H1 (cell line): ENCODE measurements around the gene KIF26A. TPM values are rescaled to one million over a fixed set of nuclear protein-coding genes. Genes with fewer than 3 reads are reported as not detected.

ENCODE experiments used
- CTCF ChIA-PET: fragments of 300-600 bp; sonication (Branson Sonifier 250); formaldehyde crosslinking; loops from one replicate; lab custom pipeline; 2021; ENCODE audit not compliant: partially characterized antibody; lab: Charles Lee
- POLR2A ChIA-PET: fragments of 300-600 bp; sonication (Branson Sonifier 250); formaldehyde crosslinking; loops from one replicate; lab custom pipeline; 2021; ENCODE audit warnings: inconsistent platforms; ENCODE audit not compliant: partially characterized antibody; lab: Charles Lee
- DNase-seq, 2 experiments: peaks; one replicate each; pipeline versions ENCODE4 v3.0.0 to v3.0.0-alpha.2; 2010 to 2022; ENCODE audit warnings: low spot score in 2 of 2, low read depth in 1 of 2, mixed read lengths in 1 of 2
- FAIRE-seq: peaks from 2 replicates; lab custom pipeline; 2011; peaks lifted over from hg19 to GRCh38; lab: Jason Lieb, UNC
- H2AFZ ChIP-seq: 2 replicates; pipeline ENCODE4 v1.8.1; 2012; ENCODE audit warnings: low read length, inconsistent platforms
- H2AK5ac ChIP-seq: 2 replicates; pipeline ENCODE4 v1.6.1; 2013; ENCODE audit warnings: low read depth, low read length
- H2BK120ac ChIP-seq: replicated peaks from 2 replicates; pipeline ENCODE3; 2013; ENCODE audit warnings: low read depth, low read length, inconsistent platforms
- H2BK12ac ChIP-seq: 2 replicates; pipeline ENCODE4 v1.6.1; 2013; ENCODE audit warnings: low read depth, low read length
- H2BK15ac ChIP-seq: 2 replicates; pipeline ENCODE4 v1.6.1; 2013; ENCODE audit warnings: low read length
- H2BK20ac ChIP-seq: 2 replicates; pipeline ENCODE4 v1.6.1; 2013; ENCODE audit warnings: low read length
- H2BK5ac ChIP-seq: 2 replicates; pipeline ENCODE4 v1.6.1; 2013; ENCODE audit warnings: low read depth, low read length
- H3K14ac ChIP-seq: 2 replicates; pipeline ENCODE4 v1.6.1; 2013; ENCODE audit warnings: inconsistent platforms; ENCODE audit not compliant: insufficient read length
- H3K18ac ChIP-seq: 2 replicates; pipeline ENCODE4 v1.6.1; 2013; ENCODE audit warnings: low read length; ENCODE audit errors: extremely low read depth
- H3K23ac ChIP-seq: 2 replicates; pipeline ENCODE4 v1.6.1; 2013; ENCODE audit warnings: inconsistent platforms; ENCODE audit not compliant: insufficient read length
- H3K23me2 ChIP-seq: 2 replicates; pipeline ENCODE4 v1.6.1; 2013; ENCODE audit warnings: low read depth, low read length
- H3K27ac ChIP-seq: 2 replicates; pipeline ENCODE4 v1.6.1; 2011; ENCODE audit warnings: low read depth, low read length, inconsistent platforms
- H3K27me3 ChIP-seq, 4 experiments: replicated peaks in 1 of 4; 1 replicate in 1 of 4; 2 replicates in 3 of 4; pipeline versions ENCODE4 v1.6.1 to v1.8.1; 2011 to 2013; ENCODE audit warnings: low read length in 3 of 4, mild to moderate bottlenecking in 3 of 4, inconsistent platforms in 2 of 4, mixed read lengths in 2 of 4, moderate library complexity in 1 of 4; ENCODE audit not compliant: control insufficient read depth in 3 of 4, insufficient read depth in 3 of 4; ENCODE audit errors: extremely low read depth in 1 of 4
- H3K36me3 ChIP-seq, 4 experiments: 2 replicates each; pipeline versions ENCODE4 v1.6.1 to v1.8.1; 2011 to 2013; ENCODE audit warnings: mild to moderate bottlenecking in 4 of 4, low read length in 3 of 4, moderate library complexity in 2 of 4, control low read depth in 1 of 4, inconsistent platforms in 1 of 4; ENCODE audit not compliant: insufficient read depth in 4 of 4, control insufficient read depth in 2 of 4
- H3K4ac ChIP-seq: replicated peaks from 2 replicates; pipeline ENCODE3; 2013; ENCODE audit warnings: low read length, low read depth, mixed read lengths, inconsistent platforms; ENCODE audit not compliant: insufficient read length
- H3K4me1 ChIP-seq, 4 experiments: replicated peaks in 1 of 4; 1 replicate in 1 of 4; 2 replicates in 3 of 4; pipeline versions ENCODE4 v1.6.1 to v1.8.1; 2011 to 2013; ENCODE audit warnings: low read length in 3 of 4, inconsistent platforms in 2 of 4, mixed read lengths in 1 of 4; ENCODE audit not compliant: insufficient read depth in 4 of 4, control insufficient read depth in 3 of 4
- H3K4me2 ChIP-seq, 2 experiments: 2 replicates each; pipeline versions ENCODE4 v1.6.1 to v1.8.1; 2011 to 2013; ENCODE audit warnings: low read depth in 2 of 2, low read length in 2 of 2, control low read depth in 1 of 2, inconsistent platforms in 1 of 2, mild to moderate bottlenecking in 1 of 2; ENCODE audit not compliant: insufficient read depth in 1 of 2
- H3K4me3 ChIP-seq, 4 experiments: fragments of 200-600, 300-600 bp in 1 of 4; sonication (generic), shearing (Covaris generic), sonication (Bioruptor Twin) in 1 of 4; 2 replicates each; pipeline versions ENCODE4 v1.5.1 to v1.8.1; 2011 to 2016; ENCODE audit warnings: low read length in 4 of 4, low read depth in 3 of 4, control low read depth in 2 of 4, inconsistent platforms in 2 of 4, mild to moderate bottlenecking in 2 of 4, mixed read lengths in 1 of 4, moderate library complexity in 1 of 4; ENCODE audit not compliant: insufficient read depth in 2 of 4; ENCODE audit errors: extremely low read depth in 1 of 4
- H3K56ac ChIP-seq: replicated peaks from 2 replicates; pipeline ENCODE3; 2013; ENCODE audit warnings: low read depth, mild to moderate bottlenecking, mixed read lengths, low read length, inconsistent platforms; ENCODE audit not compliant: insufficient read length
- H3K79me1 ChIP-seq: 2 replicates; pipeline ENCODE4 v1.6.1; 2013; ENCODE audit warnings: low read depth, low read length, control low read depth
- H3K79me2 ChIP-seq, 2 experiments: 2 replicates each; pipeline versions ENCODE4 v1.6.1 to v1.8.1; 2012 to 2013; ENCODE audit warnings: low read length in 2 of 2, mild to moderate bottlenecking in 2 of 2, inconsistent platforms in 1 of 2; ENCODE audit not compliant: insufficient read depth in 2 of 2, control insufficient read depth in 1 of 2
- H3K9ac ChIP-seq, 4 experiments: replicated peaks in 1 of 4; 1 replicate in 1 of 4; 2 replicates in 3 of 4; pipeline versions ENCODE4 v1.6.1 to v1.8.1; 2011 to 2013; ENCODE audit warnings: low read depth in 3 of 4, low read length in 3 of 4, control low read depth in 2 of 4, mild to moderate bottlenecking in 2 of 4, moderate library complexity in 2 of 4, inconsistent platforms in 1 of 4; ENCODE audit errors: extremely low read depth in 1 of 4
- H3K9me3 ChIP-seq, 2 experiments: 2 replicates each; pipeline versions ENCODE4 v1.6.1 to v1.8.1; 2012 to 2013; ENCODE audit warnings: mild to moderate bottlenecking in 2 of 2, moderate library complexity in 2 of 2, control low read depth in 1 of 2, inconsistent platforms in 1 of 2, low read depth in 1 of 2, low read length in 1 of 2, mixed read lengths in 1 of 2; ENCODE audit not compliant: insufficient read depth in 2 of 2
- H4K20me1 ChIP-seq, 2 experiments: replicated peaks in 1 of 2; 2 replicates each; pipeline versions ENCODE3 to v1.8.1; 2011 to 2013; ENCODE audit warnings: inconsistent platforms in 2 of 2, low read length in 2 of 2, mild to moderate bottlenecking in 1 of 2; ENCODE audit not compliant: insufficient read depth in 2 of 2, control insufficient read depth in 1 of 2
- H4K5ac ChIP-seq: 2 replicates; pipeline ENCODE4 v1.6.1; 2013; ENCODE audit warnings: low read length, low read depth, mixed read lengths, inconsistent platforms; ENCODE audit not compliant: insufficient read length
- H4K8ac ChIP-seq: 2 replicates; pipeline ENCODE4 v1.8.0; 2013; ENCODE audit warnings: mild to moderate bottlenecking, moderate library complexity, low read length, inconsistent platforms; ENCODE audit not compliant: insufficient read depth; ENCODE audit errors: extremely low read depth
- H4K91ac ChIP-seq: replicated peaks from 2 replicates; pipeline ENCODE3; 2013; ENCODE audit warnings: low read length, mixed read lengths, inconsistent platforms; ENCODE audit not compliant: insufficient read length
- CHD1 ChIP-seq: IDR thresholded peaks from 2 replicates; pipeline ENCODE4 v1.6.1; 2012; ENCODE audit warnings: low read depth, low read length, improper control_type of control experiment
- RAD21 ChIP-seq, 2 experiments: IDR thresholded peaks in 1 of 2; conservative IDR thresholded peaks in 1 of 2; 2 replicates each; pipeline ENCODE4 v1.6.1; 2011; ENCODE audit warnings: low read depth in 2 of 2, low read length in 2 of 2, improper control_type of control experiment in 1 of 2, inconsistent platforms in 1 of 2, mild to moderate bottlenecking in 1 of 2, moderate library complexity in 1 of 2
- SIX5 ChIP-seq: IDR thresholded peaks from 2 replicates; pipeline ENCODE4 v1.6.1; 2011; ENCODE audit warnings: mild to moderate bottlenecking, low read depth, low read length
- WGBS, 2 experiments: shearing (Covaris generic) in 1 of 2; methylation state at CpG; one replicate each; pipeline versions ENCODE4 v1.1.6 to v1.1.7; 2013 to 2015; ENCODE audit warnings: low lambda C conversion rate in 2 of 2, mixed read lengths in 2 of 2, inconsistent platforms in 1 of 2, low coverage in 1 of 2, missing lambda C conversion rate in 1 of 2; ENCODE audit not compliant: insufficient replicate concordance in 2 of 2, insufficient coverage in 1 of 2, insufficient read length in 1 of 2; ENCODE audit errors: extremely low coverage in 1 of 2, missing lambda C conversion rate in 1 of 2; 5-methylcytosine and 5-hydroxymethylcytosine counted together
- polyA plus RNA-seq, 7 experiments: library from polyadenylated mRNA; depleted of rRNA in 3 of 7; stranded (reverse) in 5 of 7; unstranded in 2 of 7; fragments of >200 nt in 5 of 7; fragments of 200-250 nt in 2 of 7; gene quantifications; 1 replicate in 5 of 7; 2 replicates in 1 of 7; 4 replicates in 1 of 7; pipeline versions ENCODE4 v1.2.1 to v1.2.3, GENCODE V29; 2011 to 2013; ENCODE audit warnings: missing spikeins in 2 of 7, mixed read lengths in 2 of 7
- total RNA-seq: library from RNA; stranded (reverse); fragmentation: NEBNext Ultra II Directional; extraction: Animal tissue kit (Norgen Biotek cat#: 25700); gene quantifications from 2 replicates; pipeline ENCODE4 v1.2.1, GENCODE V29; 2021

The KIF26A gene
- total and polyA plus RNA-seq, 2 of the 8 experiments (the other 6 are each of a cell fraction or from before 2014, with no cell fraction given): 11.5 to 41.6 TPM

DNA sequence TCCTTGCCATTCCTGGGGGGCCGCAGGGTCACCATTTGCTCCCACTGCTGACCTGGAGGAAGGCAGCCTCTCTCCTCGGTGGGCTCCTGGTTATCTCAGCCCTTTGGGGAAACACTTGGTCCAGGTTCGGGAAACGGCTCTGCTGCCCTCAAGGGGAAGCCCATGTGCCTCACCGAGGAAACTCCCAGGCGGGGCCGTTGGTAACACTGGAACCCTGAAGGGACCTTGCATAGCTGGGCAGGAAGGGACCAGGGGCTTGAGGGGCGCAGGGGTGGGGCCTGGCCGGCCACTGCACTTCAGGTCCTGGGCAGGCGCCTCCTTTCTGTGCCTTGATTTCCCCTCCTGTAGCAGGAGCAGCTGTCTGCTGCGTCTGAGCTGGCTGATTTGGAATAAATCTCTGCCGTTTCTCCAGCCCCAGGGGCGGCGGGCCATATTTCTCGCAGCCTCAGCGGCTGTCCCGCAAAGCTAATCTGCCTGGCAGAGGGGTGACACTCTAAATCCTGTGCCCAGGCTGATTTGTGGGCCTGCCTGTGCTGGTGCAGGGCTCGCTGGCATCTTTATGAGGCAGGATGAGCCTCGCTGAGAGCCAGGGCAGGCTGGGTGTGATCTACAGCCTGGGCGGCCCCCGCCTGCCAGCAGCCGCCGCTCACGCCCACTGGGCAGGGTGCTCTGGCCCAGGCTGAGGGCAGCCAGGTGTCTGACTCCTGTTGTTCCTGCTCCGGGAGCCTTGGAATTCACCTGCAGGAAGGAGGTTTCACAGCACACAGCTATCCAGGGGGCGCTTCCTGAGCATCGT lies 49.7 kb downstream of the KIF26A start:
- H2BK15ac ChIP-seq: 0 out of 2 replicates have a peak overlapping the region, but pooled peaks have one; percentile 16
- H3K4me1 ChIP-seq: no peaks in the 10 kb centered on the region; a peak in 2 of 7 replicates
- no peaks in the 10 kb centered on the region for H3K79me2 ChIP-seq
- ChIA-PET POLR2A (interaction anchor here (0.8 to 1.0 kb wide), 2 partner anchors 13 to 14 kb away, joined by 3 read pairs; no protein-coding TSS in a partner anchor), CTCF (interaction anchor here (0.9 to 2.8 kb wide), 8 partner anchors 8 to 286 kb away, joined by 3 to 12 read pairs (median 3); no protein-coding TSS in a partner anchor)
- H2BK12ac ChIP-seq: no peak overlapping the region
- H4K5ac ChIP-seq: no peak overlapping the region
- no peaks in the 10 kb centered on the region for H3K36me3 ChIP-seq
- H2AFZ ChIP-seq: no peak overlapping the region
- peaks cover 0 to 7% of the 10 kb centered on the region in 2 experiments for H4K20me1 ChIP-seq
- DNase-seq (no peak), FAIRE-seq (no peak)
- H2BK120ac ChIP-seq: no peak overlapping the region
- no peak overlapping the region for H3K9ac ChIP-seq
- H3K79me1 ChIP-seq: no peaks in the 10 kb centered on the region
- H2AK5ac ChIP-seq: no peak overlapping the region
- WGBS, 2 experiments: 86% methylated on average over 24 of the region's 27 CpGs; no CpG with 5 or more reads in 1 of the 2 experiments
- H3K27ac ChIP-seq: no peak overlapping the region
- no peak overlapping the region for H3K56ac ChIP-seq
- H3K23ac ChIP-seq: no peak overlapping the region
- H3K23me2 ChIP-seq: no peaks in the 10 kb centered on the region
- H3K4me2 ChIP-seq: no peak overlapping the region
- no peak overlapping the region for H4K8ac ChIP-seq
- H3K27me3 ChIP-seq: no peaks in the 10 kb centered on the region
- no peak overlapping the region for H3K14ac ChIP-seq
- no peak overlapping the region for H3K4ac ChIP-seq
- H2BK5ac ChIP-seq: no peak overlapping the region
- no peak overlapping the region; the same call in 1 of the 2 replicates for H3K18ac ChIP-seq
- H3K9me3 ChIP-seq: no peaks in the 10 kb centered on the region
- H3K4me3 ChIP-seq: no peak overlapping the region
- no peak overlapping the region for H4K91ac ChIP-seq
- no peak overlapping the region for H2BK20ac ChIP-seq
- TF ChIP-seq RAD21 (IDR thresholded peaks at IDR 0.05 in 1 of 2, conservative IDR thresholded peaks at IDR 0.05 in 1 of 2; ENCODE audit: low read depth in 2 of 2, low read length in 2 of 2) (peak in 1 of 2 experiments; percentile 10; a peak in 1 of 4 replicates), SIX5 (no peak), CHD1 (no peak)
